Epidermal melanocyte (primary cell): ENCODE data around the gene ZNF195.
"Not testable (repeated sequence)": the region's sequence is repeated elsewhere in the genome, so short reads cannot be mapped to it uniquely, and the experiment has no call there.

Experiments used
- DNase-seq: peaks from one replicate; pipeline ENCODE4 v3.0.0; 2011; ENCODE audit warnings: low spot score; ENCODE audit not compliant: insufficient read length

Gene ZNF195

DNA sequence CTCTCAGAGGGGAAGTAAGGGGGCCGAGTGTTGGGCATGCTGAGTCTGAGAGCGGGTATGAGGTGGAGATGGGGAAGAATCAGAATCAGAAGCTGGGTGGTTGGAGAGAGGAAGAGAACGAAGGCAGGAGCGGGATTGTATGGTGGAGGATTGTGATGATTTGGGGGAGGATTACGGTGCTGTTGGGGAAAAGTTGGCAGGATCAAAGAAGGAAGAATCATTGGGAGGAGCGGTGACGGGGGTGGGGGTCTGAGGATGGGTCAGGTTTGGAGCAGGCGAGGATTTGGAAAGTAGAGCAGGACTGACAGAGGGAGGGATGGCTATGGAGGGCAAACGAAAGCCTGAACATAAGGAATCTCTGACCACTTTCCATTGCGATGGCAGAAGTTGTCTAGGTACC lies 22.1 kb downstream of the ZNF195 start:
- no peak for DNase-seq

- DNase-seq: no peak
Observed at GRCh38 chr11:3353066-3353465, 25.9 kb downstream of the ZNF195 start.

- DNase-seq: no peak
Observed at GRCh38 chr11:3347127-3347526, 31.8 kb downstream of the ZNF195 start.

- no peak for DNase-seq
Observed at GRCh38 chr11:3346587-3346986, 32.4 kb downstream of the ZNF195 start.

- no peak for DNase-seq
Observed at GRCh38 chr11:3345736-3346135, 33.2 kb downstream of the ZNF195 start.

GRCh38 chr11:3344327-3345174 lies 34.4 kb downstream of the ZNF195 start:
- no peak for DNase-seq

DNA sequence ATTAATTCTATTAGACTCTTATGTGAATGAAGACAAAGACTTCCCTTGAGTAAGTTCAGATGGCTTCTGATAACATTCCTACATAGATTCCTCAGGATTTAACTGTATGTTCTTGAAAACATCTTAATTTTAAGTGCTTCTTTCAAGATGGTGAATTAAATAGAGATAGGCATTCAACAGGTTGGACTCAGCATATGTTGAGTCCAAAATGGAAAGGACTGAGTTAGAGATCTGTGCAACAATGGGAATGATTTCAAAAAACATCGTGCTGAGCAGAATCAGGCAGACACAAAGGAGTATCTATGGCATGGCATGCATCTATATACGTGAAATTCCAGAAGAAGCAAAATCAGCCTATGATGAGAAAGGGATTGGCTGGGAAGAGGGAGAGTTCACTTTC lies 36.2 kb downstream of the ZNF195 start:
- no peak for DNase-seq

DNA sequence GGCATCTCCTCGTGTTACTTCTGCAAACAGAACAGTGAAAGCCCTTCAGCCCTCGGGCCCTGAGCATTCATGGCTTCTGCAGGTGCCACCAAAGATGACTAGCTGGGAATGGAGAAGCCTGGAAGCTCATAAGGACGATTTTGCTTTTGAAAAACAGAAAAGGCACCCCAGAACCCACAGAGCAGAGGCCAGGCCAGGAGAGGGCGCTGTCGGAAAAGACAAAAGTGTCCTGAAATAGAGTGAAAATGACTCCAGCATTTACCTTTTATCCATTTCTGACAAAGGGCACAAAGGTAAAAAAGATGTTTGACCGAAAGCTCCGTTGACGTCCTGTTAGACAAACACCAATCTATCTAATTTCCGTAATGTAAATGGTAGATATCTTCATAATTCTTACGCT lies 37.6 kb downstream of the ZNF195 start:
- DNase-seq: no peak

DNA sequence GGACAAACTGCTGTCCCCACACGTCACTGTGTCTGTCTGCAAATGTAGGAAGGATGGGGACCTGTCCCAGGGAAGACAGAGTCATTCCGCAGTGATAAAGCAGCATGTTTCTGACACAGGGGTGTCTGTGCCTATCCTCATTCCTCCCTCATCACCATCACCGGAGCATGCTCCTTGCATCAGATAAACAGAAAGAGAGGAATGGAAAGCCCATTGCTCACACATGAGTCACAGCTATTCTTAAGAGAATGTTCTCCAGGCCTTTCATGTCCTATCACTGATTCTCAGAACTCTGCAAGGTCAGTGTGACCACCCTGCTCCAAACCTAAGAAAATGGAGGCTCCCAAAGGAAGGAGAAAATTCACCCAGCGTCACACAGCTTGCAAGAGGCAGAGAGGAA lies 38.9 kb downstream of the ZNF195 start:
- DNase-seq: no peak

DNA sequence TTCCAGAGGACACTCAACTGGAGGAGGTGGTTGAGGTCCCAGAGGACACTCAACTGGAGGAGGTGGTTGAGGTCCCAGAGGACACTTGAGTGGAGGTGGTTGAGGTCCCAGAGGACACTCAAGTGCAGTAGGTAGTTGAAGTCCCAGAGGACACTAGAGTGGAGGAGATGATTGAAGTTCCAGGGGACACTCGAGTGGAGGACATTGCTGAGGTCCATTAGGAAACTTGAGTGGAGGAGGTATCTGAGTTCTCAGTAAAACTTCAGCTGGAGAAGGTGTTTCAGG lies 39.7 kb downstream of the ZNF195 start:
- DNase-seq: no peak

- no peak for DNase-seq
Observed at GRCh38 chr11:3338569-3339339, 40.2 kb downstream of the ZNF195 start.

- DNase-seq: not testable (repeated sequence)
Observed at GRCh38 chr11:3336420-3336819, 42.5 kb downstream of the ZNF195 start.

- not testable (repeated sequence) for DNase-seq
Observed at GRCh38 chr11:3333157-3333556, 45.8 kb downstream of the ZNF195 start.

DNA sequence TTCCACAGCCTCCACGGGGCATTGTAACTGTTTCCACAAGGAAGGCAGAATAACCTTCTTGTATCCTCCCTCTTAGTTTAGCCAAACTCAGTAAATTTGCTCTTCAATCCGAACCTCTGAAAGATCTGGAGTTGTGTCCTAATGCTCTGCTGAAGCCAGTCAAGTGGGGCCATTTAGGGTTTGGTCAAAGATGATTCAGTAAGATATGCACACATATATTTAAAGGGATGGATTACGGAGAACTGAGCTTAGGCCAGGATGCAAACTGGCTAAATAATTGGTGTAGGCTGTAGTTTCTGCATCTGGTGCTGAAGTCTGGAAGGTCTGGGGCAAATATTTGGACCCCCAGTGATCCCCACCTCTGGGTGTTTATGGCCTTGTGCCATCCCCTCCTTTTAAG lies 47.9 kb downstream of the ZNF195 start:
- DNase-seq: not testable (repeated sequence)

- DNase-seq: not testable (repeated sequence)
Observed at GRCh38 chr11:3330064-3330463, 48.9 kb downstream of the ZNF195 start.

GRCh38 chr11:3328503-3328902 lies 50.4 kb downstream of the ZNF195 start:
- not testable (repeated sequence) for DNase-seq

DNA sequence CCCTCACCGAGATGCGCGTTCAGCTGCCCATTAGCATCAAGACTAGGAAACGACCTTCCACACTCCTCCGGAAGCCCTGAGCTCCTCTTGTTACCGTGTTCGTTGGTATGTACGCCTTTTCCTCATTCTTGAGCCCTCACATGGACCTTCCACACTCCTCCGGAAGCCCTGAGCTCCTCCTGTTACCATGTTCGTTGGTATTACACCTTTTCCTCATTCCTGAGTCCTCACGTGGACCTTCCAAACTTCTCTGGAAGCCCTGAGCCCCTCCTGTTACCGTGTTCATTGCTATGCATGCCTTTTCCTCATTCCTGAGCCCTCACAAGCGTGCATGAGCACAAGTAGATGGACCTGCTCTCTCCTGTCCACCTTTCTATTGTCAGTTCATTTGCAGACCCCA lies 52.5 kb downstream of the ZNF195 start:
- DNase-seq: not testable (repeated sequence)

DNA sequence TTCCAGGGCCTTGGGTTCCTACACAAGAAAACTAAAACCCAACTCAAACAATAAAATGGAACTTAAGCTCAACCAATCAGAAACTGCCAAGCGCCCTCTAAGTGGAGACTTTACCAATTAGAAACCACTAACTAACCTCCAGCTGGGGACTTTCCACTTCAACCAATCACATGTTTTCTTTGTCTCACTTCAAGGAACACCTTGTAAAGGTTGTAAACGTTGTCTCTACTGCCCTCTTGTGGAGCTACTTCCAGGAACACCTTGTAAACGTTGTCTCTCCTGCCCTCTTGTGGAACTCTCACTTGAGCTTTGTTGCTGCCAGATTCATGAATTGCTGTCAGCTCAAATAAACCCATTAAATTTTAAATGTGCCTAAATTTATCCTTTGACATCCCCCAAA lies 54.2 kb downstream of the ZNF195 start:
- not testable (repeated sequence) for DNase-seq
